Activated CD8-positive, alpha-beta memory T cell treated with anti-CD3 and anti-CD28 coated beads, Interleukin-2, amount 50 U/mL, for 1 hour (primary cell): ENCODE measurements around the gene LRBA.

Experiments
- DNase-seq: peaks from one replicate; pipeline ENCODE4 v3.0.0-alpha.2; 2020; ENCODE audit errors: extremely low read depth

Gene LRBA

DNA sequence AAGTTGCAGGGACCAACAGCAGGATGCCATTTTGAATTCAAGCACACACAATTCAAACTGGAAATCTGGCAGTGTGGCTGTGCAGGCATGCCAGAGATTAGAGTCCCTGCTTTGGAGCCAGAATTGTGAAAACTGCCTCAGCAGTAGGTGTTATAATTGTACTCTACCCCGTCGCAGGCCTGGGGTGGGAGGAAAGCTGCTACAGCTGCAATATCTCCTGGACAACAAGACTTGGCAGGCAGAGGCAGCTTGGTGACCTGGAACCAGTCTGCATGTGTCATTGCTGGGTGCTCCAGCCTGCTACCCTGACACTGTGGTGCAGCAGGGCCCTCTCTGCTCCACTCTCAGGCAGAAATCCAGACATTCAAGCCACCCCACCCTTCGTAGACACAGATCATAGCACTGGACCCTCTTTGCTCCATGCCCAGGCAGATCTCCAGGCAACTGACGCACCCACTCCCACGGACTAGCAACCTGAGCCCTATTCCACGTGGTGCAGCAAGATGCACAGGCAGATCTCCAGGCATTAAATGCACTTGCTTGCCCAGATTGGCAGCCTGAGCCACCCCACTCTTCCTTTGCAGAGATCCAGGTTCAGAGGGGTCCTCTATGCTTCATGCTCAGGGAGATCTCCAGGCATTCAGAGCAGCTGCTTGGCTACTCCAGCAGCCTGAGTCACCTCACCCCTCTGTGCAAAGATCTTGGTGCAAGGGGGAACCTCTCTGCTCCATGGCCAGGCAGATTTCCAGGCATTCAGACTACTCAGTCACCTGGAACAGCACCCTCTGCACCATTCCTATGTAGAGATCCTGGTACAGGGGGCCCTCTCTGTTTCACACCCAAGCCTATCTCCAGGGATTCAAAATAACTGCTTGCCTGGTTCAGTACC, 140.5 kb downstream of the LRBA start:
- DNase-seq: no peak

DNA sequence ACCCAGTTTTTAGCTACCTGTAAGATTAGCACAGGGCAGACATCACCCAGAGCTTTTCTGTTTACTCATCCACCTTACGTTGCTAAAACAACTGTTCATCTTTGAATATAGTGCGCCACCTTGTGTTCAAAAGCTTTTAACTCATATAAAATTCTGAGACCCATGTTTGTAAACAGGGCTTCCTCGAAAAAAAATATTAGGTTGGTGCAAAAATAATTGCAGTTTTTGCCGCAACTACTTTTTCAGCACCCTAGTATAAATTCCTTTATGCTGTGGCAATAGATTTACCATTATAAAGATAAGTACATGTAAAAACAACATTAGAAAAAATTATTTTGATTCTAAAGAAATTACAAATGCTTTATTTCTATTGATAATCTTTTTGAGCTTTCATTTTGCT, 147.9 kb downstream of the LRBA start:
- peak; percentile 45 for DNase-seq

DNA sequence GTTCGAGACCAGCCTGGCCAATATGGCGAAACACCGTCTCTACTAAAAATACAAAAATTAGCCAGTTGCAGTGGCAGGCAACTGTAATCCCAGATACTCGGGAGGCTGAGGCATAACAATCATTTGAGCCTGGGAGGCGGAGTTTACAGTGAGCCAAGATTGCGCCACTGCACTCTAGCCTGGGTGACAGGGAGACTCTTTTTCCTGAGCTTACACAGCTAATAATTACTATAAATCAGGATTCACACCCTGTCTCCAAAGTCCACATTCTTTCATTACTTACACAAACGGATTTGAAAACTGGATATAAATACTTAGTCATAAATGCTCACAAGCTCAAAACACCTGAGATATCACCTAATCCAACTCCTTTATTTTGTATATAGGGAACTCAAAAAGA, 151.6 kb downstream of the LRBA start:
- DNase-seq: no peak

DNA sequence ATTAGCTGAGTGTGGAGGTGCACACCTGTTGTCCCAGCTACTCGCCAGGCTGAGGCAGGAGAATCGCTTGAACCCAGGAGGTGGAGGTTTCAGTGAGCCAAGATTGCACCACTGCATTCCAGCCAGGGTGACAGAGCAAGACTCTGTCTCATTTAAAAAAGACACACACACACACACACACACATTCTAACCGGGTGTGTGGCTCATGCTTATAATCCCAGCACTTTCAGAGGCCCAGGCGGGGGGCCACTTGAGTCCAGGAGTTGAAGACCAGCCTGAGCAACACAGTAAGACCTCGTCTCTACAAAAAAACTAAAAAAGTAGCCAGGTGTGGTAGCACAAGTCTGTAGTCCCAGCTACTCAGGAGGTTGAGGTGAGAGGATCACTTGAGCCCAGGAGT, 152.3 kb downstream of the LRBA start:
- no peak for DNase-seq

GRCh38 chr4:150859453-150859852, 155.6 kb downstream of the LRBA start:
- DNase-seq: no peak

DNA sequence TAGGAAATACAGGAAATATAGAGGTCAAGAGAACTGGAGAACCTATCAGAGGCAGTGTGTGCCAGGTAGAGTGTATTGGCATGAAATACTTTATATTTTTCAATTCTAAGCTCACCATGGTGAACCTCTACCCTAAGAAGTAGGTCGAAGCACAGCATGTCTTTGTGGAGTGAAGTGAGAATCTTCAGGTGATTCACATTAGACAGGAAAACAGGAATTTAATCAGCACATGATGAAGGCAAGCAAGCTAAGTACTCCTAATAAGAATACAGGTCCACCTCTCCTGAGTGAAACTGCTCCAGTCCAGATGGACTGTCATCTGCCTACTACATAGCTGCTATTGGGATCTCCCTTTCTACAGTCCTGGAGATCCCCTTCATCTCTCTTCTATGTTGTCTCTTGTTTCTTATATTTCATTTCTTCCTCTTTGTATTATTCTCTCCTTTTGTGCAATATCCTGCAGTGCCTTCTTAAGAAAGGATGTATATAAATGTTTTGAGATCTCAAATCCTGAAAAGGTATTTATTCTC, 159.0 kb downstream of the LRBA start:
- DNase-seq: no peak

DNA sequence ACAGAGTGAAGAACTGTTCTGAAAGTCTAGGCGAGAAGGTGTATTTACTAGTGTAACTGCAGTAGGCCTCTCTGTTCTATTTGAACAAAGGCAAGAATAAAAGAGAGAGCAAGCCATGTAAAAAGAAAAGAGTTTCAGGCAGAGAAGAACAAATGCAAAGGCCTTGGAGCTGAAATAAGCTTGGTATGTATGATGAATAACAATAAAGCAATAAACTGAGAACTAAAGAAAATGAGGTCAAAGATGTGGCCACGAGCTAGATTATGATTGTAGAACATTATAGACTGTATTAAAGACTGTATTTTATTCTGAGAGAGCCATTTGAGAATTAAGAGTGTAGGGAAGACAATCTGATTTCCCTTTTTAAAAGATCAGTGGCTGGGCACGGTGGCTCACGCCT, 160.5 kb downstream of the LRBA start:
- DNase-seq: no peak

GRCh38 chr4:150853882-150854281, 161.2 kb downstream of the LRBA start:
- DNase-seq: no peak

DNA sequence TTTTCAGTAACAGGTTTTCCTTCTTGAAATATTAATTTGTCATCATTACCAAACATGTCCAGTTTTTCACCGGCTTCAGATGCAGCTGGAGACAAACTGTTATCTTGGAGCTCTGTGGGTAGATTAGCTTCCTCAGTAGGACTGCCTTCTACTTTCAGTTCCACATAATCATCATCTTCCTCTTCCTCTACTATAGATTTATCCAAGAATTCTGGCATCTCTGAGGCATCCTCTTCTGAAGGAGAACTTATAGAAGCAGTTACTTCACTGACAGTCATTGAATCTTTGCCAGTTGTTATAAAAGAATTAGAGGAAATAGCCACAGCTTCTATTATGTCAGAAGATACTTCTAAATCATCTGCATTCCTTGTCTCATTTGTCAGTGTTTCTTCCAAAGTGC, 162.9 kb downstream of the LRBA start:
- DNase-seq: no peak

DNA sequence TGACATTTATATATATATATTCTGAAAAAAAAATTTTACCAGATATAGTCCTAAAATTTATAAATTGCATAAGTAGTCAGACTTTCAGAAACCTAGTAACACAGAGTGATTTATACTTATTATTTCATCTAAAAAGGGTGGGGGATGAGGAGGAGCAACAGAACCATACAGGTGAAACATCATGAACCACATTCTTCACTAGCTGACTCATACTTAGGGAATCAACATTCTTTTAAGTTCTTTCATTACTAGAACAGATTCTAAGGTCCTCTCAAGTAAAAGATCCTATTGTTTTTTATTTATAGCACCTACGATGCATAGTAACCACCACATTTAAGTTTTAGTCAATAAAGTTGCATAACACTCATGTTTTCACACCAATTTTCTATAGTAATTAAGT, 166.1 kb downstream of the LRBA start:
- DNase-seq: no peak

DNA sequence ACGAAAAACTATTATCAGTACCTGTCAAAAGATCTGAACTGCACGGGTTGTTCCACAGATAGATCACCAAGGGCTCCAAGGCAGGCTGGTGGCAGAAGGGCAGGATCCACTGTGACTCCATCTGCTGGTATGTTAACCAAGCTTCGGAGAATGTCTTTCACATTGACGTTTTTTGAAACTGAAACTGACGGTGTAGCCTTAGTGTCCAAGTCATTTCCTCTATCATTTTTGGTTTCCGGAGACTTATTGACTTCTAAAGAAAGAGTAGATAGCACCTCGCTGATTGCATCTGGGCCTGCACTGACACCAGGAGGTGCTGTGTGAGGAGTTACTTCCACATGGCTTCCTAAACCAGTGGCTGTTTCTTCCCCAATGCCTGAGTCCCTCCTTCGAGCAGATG, 186.9 kb downstream of the LRBA start:
- DNase-seq: peak; percentile 10

GRCh38 chr4:150827226-150827625, 187.9 kb downstream of the LRBA start:
- no peak for DNase-seq

DNA sequence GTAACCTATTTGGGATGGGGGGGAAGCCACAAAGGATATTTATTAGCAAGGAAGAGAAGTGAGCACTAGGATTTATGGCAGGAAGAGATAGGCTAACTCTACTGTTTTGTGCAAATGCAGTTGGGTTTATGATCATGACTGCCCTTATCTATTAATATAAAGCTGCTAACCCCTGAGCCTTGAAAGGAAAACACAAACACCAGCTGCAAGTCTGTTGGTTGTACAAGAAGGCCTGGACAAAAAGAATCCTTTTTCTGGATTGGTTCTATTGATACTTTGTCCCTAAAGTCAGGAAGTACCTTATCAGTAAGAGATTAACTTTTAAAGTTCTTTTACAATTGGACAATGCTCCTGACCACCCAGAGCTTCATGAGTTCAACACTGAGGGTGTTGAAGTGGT, 188.8 kb downstream of the LRBA start:
- no peak for DNase-seq

DNA sequence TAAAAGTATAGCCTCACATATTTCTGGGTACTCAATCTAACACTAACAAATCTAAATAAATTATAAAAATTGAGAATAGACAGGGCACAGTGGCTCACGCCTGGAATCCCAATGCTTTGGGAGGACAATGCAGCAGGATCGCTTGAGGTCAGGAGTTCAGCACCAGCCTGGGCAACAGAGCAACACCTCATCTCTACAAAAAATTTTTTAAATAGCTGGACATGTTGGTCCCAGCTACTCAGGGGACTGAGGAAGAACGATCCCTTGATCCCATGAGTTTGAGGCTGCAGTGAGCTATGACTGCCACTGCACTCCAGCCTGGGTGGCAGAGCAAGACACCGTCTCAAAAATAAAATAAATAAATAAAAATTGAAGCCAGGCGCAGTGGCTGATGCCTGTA, 192.7 kb downstream of the LRBA start:
- DNase-seq: no peak

DNA sequence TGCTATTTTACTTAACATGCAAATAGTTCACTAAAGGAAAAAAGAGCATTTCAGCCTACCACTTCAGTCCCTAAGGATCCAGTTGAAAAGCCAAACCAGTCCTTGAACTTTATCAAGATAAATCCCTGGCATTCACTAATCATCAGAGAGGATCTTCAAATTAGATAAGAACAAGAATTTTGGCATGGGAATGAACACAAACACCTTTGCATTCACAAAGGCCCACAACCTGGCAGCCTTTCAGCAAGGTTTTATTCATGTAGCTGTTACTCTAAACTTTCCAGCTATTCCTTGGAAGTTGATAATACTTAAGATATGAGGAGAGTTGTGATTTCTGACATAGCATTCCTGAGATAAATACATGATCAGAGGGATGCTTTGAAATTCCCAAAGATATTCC, 193.4 kb downstream of the LRBA start:
- DNase-seq: no peak

GRCh38 chr4:150820409-150820808, 194.7 kb downstream of the LRBA start:
- no peak for DNase-seq

- no peak for DNase-seq
Measured at GRCh38 chr4:150818661-150819060, 196.4 kb downstream of the LRBA start.

- no peak for DNase-seq
Measured at GRCh38 chr4:150817804-150818528, 197.1 kb downstream of the LRBA start.

DNA sequence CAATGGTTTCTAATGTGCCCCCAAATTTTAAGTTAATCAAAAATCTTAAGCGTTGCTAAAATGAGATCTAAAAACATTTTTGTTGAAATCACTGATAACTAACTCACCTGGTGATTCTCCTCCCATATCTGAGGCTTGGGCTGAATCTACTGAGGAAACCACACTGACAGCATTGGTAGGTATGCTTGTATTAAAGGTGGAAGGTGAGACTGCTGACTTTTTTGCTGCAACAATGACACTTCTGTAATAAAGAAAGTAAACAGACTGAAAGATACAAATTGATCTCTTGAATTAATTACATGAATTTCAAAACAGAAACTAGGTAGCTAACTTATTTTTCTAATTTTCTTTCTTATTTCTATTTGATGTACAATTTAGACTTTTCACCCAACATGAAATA, 198.1 kb downstream of the LRBA start:
- no peak for DNase-seq

- no peak for DNase-seq
Measured at GRCh38 chr4:150816491-150816890, 198.6 kb downstream of the LRBA start.

DNA sequence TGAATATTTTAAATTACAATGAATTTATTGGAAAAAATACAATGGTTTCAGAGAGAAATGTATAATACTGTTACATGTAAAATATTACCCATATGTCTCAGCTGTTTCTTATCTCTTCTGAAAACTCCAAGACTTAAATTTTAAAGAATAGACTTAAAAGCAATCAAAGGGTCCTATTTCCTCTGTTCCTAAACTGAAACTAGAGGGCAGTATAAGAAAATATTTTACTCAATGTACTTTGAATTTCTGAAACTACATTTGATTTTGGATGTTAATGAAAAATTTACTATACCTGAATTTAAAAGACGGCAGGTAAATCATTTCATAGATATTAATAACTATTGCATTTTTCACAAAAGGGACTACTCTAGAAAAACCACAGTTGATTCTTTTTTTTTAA, 200.2 kb downstream of the LRBA start:
- DNase-seq: no peak

GRCh38 chr4:150805183-150806025, 209.7 kb downstream of the LRBA start:
- DNase-seq: no peak
